Calu3 (cell line): ENCODE measurements around the gene UBQLN4. TPM values are rescaled to one million over a fixed set of nuclear protein-coding genes. Genes with fewer than 3 reads are reported as not detected.

Experiments
- BruUV-seq: library from RNA; stranded (reverse); fragments of 400-500 nt; replicated peaks from 2 replicates; lab custom pipeline; 2021; lab: Mats Ljungman, UMichigan
- CTCF ChIA-PET: fragments of 300-600 bp; sonication (Branson Sonifier 250); formaldehyde crosslinking; loops from one replicate; lab custom pipeline; 2022; ENCODE audit warnings: antibody characterized with exemption; lab: Charles Lee
- DNase-seq: peaks from one replicate; pipeline ENCODE4 v3.0.0; 2022
- H3K27ac Mint-ChIP-seq: one replicate; pipeline ENCODE4 v1.8.0; 2022; ENCODE audit warnings: mixed read lengths; ENCODE audit not compliant: unreplicated experiment
- H3K27me3 Mint-ChIP-seq: one replicate; pipeline ENCODE4 v1.8.0; 2022; ENCODE audit warnings: mixed read lengths; ENCODE audit not compliant: unreplicated experiment
- H3K36me3 Mint-ChIP-seq: one replicate; pipeline ENCODE4 v1.8.0; 2022; ENCODE audit warnings: mild to moderate bottlenecking, moderate library complexity, mixed read lengths; ENCODE audit not compliant: insufficient read depth, unreplicated experiment
- H3K4me1 Mint-ChIP-seq: one replicate; pipeline ENCODE4 v1.8.0; 2022; ENCODE audit warnings: mild to moderate bottlenecking, low read depth, mixed read lengths; ENCODE audit not compliant: unreplicated experiment
- H3K4me3 Mint-ChIP-seq: one replicate; pipeline ENCODE4 v1.8.0; 2022; ENCODE audit warnings: mild to moderate bottlenecking, low read depth, moderate library complexity, mixed read lengths; ENCODE audit not compliant: unreplicated experiment
- H3K9me3 Mint-ChIP-seq: one replicate; pipeline ENCODE4 v1.8.0; 2022; ENCODE audit warnings: low read depth, mixed read lengths; ENCODE audit not compliant: unreplicated experiment
- CTCF ChIP-seq: fragments of 200-600 bp; IDR thresholded peaks from one replicate; pipeline ENCODE4 v1.8.0; 2022; ENCODE audit warnings: antibody characterized with exemption; ENCODE audit not compliant: unreplicated experiment
- intact Hi-C: fragments of 100-400 bp; cut with micrococcal nuclease; formaldehyde crosslinking; loops from one replicate; pipeline ENCODE4 v1.10.0; 2022; ENCODE audit not compliant: unreplicated experiment
- total RNA-seq: library from RNA; stranded (reverse); gene quantifications from 2 replicates; pipeline ENCODE4 v1.2.3, GENCODE V29; 2022

UBQLN4 gene
- total RNA-seq, 1 experiment from 2014 or later = 77.3 TPM

DNA sequence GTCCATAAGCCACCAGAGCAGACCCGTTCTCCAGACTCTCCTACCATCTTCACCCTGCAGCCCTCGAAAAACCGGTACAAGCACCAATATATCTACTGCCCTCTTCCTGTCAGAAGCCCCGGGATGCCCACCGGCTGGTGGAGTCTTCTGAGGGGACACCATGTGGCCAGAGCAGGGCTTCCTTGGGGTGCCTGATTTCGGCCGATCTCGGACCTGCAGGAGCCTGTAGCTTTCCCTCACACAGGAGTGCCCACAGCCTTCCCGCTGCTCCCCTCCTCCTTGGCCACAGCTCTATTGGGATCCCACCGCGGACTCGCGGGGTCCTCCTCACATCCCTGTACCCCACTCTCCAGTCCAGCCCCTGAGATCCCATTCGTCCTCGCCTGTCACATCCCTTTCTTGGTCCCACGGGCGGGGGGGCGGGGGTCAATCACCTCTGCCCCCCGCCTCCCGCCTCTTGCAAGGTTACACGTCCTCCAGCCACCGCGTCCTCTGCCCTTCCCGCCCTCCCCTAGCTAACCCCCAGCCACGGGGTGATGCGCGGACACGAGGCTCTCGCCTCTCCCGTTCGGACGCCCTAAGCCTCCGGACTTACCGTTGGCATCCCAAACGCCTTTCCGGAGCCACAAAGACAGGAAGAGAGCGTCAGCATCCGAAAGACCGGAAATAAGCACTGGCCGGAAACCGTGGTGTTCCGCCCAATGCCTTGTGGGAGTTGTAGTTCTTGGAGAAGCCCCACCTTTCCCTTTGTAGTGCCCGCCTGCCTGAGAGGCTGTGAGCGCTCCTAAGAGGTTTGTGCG, 33.1 kb downstream of the UBQLN4 start, which contains the start of gene SSR2:
Gene SSR2, minus strand, starts transcription at position 659 of the 800 bp plus-strand sequence. CDS start 784 bp downstream, outside the sequence.
- CTCF ChIA-PET = interaction anchor here (0.6 to 0.9 kb wide), 3 partner anchors 12 to 31 kb away, joined by 3 read pairs; no protein-coding TSS in a partner anchor
- peaks cover 16% of the 10 kb centered on the region for H3K4me1 Mint-ChIP-seq
- peak; percentile 89 for DNase-seq
- no peak for TF ChIP-seq CTCF
- no peaks in the 10 kb centered on the region for H3K9me3 Mint-ChIP-seq
- BruUV-seq = no TSS peak
- intact Hi-C loops = loop anchor here (5.0 kb wide), 1 partner anchor 42 kb away; the partner anchor contains the start of gene RAB25
- H3K4me3 Mint-ChIP-seq = peak within 1 kb of the TSS; percentile 95
- H3K36me3 Mint-ChIP-seq = peaks cover 43% of the 10 kb centered on the region
- peak within 1 kb of the TSS; percentile 50 for H3K27ac Mint-ChIP-seq
- peaks cover 37% of the 10 kb centered on the region for H3K27me3 Mint-ChIP-seq

- H3K4me3 Mint-ChIP-seq = peak overlapping the region; percentile 95
- peaks cover 31% of the 10 kb centered on the region for H3K27me3 Mint-ChIP-seq
- no peak for TF ChIP-seq CTCF
- no TSS peak for BruUV-seq
- no peak for DNase-seq
- H3K36me3 Mint-ChIP-seq = peaks cover 47% of the 10 kb centered on the region
- H3K4me1 Mint-ChIP-seq = peaks cover 16% of the 10 kb centered on the region
- intact Hi-C loops = loop anchor here (5.0 kb wide), 1 partner anchor 42 kb away; the partner anchor contains the start of gene RAB25
- H3K27ac Mint-ChIP-seq = peak overlapping the region; percentile 50
- no peaks in the 10 kb centered on the region for H3K9me3 Mint-ChIP-seq
- CTCF ChIA-PET = interaction anchor here (0.6 to 0.9 kb wide), 4 partner anchors 12 to 94 kb away, joined by 3 to 4 read pairs (median 3); no protein-coding TSS in a partner anchor
These were observed 33.7 kb downstream of the UBQLN4 start for GRCh38 chr1:156019946-156020292.

DNA sequence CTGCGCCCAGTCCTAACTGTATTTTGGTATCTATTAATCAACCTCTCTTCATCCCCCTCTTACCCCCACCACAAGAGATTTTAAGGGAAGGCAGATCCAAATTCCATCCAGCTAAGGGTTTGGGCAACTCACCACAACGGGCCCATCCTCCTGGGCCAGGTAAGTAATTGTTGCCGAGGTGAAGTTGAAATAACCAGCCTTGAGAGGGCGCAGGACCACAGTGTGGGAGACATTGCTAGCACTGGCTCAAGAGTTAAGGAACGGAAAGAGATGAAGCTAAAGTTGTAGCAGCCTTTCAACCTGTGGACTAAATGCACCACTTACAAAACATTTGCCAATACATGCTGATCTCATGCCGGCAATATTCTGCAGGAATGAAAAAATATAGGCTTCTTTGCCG, 38.8 kb downstream of the UBQLN4 start:
- BruUV-seq = no TSS peak
- TF ChIP-seq CTCF = no peak
- Mint-ChIP-seq H3K4me1 (peaks cover 12% of the 10 kb centered on the region), H3K27ac (no peak overlapping the region), H3K4me3 (no peak overlapping the region), H3K27me3 (no peaks in the 10 kb centered on the region), H3K36me3 (peaks cover 75% of the 10 kb centered on the region), H3K9me3 (no peaks in the 10 kb centered on the region)
- CTCF ChIA-PET = no interaction called here
- intact Hi-C loops = no loop called here
- no peak for DNase-seq

DNA sequence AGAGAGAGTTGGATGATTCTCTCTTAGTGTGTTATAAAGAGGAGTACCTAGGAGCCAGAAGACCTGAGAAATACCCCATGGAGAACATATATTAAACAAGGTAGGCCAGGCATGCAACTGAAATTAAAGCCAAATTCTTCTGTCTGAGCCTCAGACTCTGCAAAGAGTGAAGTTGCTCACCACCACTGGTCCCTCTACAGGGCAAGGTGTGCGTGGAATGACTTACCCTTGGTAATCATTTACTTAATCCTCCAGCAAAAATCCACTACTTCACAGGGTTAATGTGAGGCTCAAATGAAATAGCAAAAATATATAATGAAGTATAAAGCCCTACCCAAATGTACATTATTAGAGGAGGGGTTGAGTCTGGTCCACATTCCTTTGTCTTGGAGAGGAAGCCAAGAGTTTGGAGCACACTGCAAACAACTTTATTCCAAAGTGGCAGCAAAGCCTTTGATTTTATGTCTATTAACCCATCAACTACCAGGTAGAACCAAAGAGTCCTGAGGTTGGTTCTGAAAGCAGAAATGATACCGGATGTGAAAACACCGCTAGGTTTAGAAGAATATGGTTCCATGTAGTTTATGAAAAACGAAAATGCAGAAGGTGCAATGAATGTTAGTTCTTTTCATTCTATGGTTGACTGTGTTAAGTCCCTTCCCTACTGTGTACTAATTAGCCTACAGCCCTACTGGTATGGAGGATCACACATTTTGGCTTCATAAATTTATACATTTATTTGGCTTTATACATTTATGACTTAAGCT, 41.4 kb downstream of the UBQLN4 start:
- BruUV-seq = no TSS peak
- Mint-ChIP-seq H3K4me1 (peaks cover 1% of the 10 kb centered on the region), H3K36me3 (peaks cover 66% of the 10 kb centered on the region), H3K27me3 (no peaks in the 10 kb centered on the region), H3K27ac (no peak overlapping the region), H3K9me3 (no peaks in the 10 kb centered on the region), H3K4me3 (no peak overlapping the region)
- TF ChIP-seq CTCF = no peak
- intact Hi-C loops = no loop called here
- CTCF ChIA-PET = no interaction called here
- no peak for DNase-seq
